Measurements from ENCODE around the gene MCTP1. TPM values are rescaled to one million over a fixed set of nuclear protein-coding genes. Genes with fewer than 3 reads are reported as not detected.

Gene MCTP1
- total RNA-seq, 4 donors from 2014 or later, result 5.4 to 22.1 (median 5.8) TPM

DNA sequence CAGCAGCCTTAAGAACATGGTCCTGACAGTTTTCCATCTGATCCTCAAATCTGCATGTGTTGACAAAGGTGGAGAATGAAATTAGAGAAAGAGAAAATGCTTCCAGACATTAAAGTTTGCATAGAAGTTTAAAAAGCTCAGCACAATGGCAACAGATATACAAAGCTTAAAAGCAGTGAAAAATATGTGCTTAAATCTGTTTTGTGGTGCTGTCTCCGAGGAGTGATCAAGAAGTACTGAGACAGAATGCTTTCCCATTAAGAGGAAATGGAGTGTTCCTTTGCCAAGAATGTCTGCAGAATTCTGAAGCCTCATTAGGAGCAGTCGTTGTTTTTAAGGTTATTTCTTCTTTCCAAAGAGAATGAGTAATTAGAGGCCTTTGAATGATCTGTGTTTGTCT, 131.4 kb downstream of the MCTP1 start:
- DNase-seq, result no peak
- in situ Hi-C loops (cut with MboI; ENCODE audit: low sequenced_read_pairs in 4 of 4), result no loop called here
- H3K4me1 ChIP-seq, result no peaks in the 10 kb centered on the region
- peak overlapping the region in 3 of 4 donors; percentile 16 to 48 (median 35) for H3K27ac ChIP-seq
- H3K27me3 ChIP-seq, result no peaks in the 10 kb centered on the region
- TF ChIP-seq, protein P1, sequence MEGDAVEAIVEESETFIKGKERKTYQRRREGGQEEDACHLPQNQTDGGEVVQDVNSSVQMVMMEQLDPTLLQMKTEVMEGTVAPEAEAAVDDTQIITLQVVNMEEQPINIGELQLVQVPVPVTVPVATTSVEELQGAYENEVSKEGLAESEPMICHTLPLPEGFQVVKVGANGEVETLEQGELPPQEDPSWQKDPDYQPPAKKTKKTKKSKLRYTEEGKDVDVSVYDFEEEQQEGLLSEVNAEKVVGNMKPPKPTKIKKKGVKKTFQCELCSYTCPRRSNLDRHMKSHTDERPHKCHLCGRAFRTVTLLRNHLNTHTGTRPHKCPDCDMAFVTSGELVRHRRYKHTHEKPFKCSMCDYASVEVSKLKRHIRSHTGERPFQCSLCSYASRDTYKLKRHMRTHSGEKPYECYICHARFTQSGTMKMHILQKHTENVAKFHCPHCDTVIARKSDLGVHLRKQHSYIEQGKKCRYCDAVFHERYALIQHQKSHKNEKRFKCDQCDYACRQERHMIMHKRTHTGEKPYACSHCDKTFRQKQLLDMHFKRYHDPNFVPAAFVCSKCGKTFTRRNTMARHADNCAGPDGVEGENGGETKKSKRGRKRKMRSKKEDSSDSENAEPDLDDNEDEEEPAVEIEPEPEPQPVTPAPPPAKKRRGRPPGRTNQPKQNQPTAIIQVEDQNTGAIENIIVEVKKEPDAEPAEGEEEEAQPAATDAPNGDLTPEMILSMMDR (IDR thresholded peaks at IDR 0.05 in 4 of 5, conservative IDR thresholded peaks at IDR 0.05 in 1 of 5), result no peak
- TF ChIP-seq POLR2A (IDR thresholded peaks at IDR 0.05), result no peak
- no peaks in the 10 kb centered on the region for H3K9me3 ChIP-seq
- H3K4me3 ChIP-seq, result no peak overlapping the region
- intact Hi-C loops (cut with DNase I; ENCODE audit: low total_unique reads), result no loop called here
- no peaks in the 10 kb centered on the region for H3K36me3 ChIP-seq
- no peak for ATAC-seq

DNA sequence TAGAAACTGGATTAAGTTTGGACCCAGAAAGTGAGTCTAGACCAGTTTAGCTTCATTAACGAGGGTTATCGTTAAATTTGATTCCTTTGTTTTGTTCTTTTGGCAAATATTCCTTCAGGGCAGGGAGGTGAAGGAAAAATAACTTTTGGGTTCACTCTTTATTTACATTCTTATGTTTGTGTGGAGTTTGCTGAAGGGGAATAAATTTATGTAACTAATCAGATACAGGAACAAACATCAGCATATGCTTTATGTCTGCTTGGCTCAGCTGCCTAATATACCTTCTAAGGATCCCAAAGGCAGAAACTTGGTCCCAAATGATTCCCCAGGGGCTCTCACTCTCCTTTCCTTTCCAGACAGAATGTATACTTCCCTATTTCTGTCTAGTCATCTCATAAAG, 132.4 kb downstream of the MCTP1 start:
- Histone ChIP-seq H3K27ac (peak overlapping the region in 2 of 4 donors; percentile 15 to 35), H3K9me3 (no peaks in the 10 kb centered on the region), H3K27me3 (no peaks in the 10 kb centered on the region), H3K36me3 (no peaks in the 10 kb centered on the region), H3K4me3 (no peak overlapping the region), H3K4me1 (no peaks in the 10 kb centered on the region)
- in situ Hi-C loops (cut with MboI; ENCODE audit: low sequenced_read_pairs in 4 of 4), result no loop called here
- no peak for TF ChIP-seq POLR2A (IDR thresholded peaks at IDR 0.05)
- TF ChIP-seq, protein P1 (IDR thresholded peaks at IDR 0.05 in 4 of 5, conservative IDR thresholded peaks at IDR 0.05 in 1 of 5), result no peak
- no peak for ATAC-seq
- DNase-seq, result no peak
- intact Hi-C loops (cut with DNase I; ENCODE audit: low total_unique reads), result no loop called here

DNA sequence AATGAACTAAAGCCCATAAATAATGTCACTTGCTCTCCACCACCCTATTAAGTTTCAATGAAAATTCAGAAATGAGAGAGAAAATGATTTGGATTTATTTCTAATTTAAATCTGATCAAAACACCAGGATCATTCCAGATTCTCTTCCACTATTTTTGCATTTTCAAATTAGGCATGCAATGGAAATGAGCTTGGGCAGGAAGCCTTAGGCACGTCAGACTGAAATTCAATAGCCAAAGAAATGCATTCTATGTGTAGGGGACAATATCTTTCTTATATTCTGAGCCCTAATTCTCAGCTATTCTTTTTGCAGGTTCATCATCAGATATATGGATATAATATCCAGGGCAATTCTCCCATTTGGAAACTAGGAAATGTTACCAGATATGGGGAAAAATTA, 132.8 kb downstream of the MCTP1 start:
- no peaks in the 10 kb centered on the region for H3K4me1 ChIP-seq
- intact Hi-C loops (cut with DNase I; ENCODE audit: low total_unique reads) (no loop called here), in situ Hi-C loops (cut with MboI; ENCODE audit: low sequenced_read_pairs in 4 of 4) (no loop called here)
- no peaks in the 10 kb centered on the region for H3K9me3 ChIP-seq
- no peaks in the 10 kb centered on the region for H3K36me3 ChIP-seq
- no peak overlapping the region for H3K27ac ChIP-seq
- H3K4me3 ChIP-seq, result no peak overlapping the region
- TF ChIP-seq POLR2A (IDR thresholded peaks at IDR 0.05), result no peak
- TF ChIP-seq, protein P1 (IDR thresholded peaks at IDR 0.05 in 4 of 5, conservative IDR thresholded peaks at IDR 0.05 in 1 of 5), result no peak
- no peaks in the 10 kb centered on the region for H3K27me3 ChIP-seq
- ATAC-seq, result no peak
- DNase-seq, result no peak

DNA sequence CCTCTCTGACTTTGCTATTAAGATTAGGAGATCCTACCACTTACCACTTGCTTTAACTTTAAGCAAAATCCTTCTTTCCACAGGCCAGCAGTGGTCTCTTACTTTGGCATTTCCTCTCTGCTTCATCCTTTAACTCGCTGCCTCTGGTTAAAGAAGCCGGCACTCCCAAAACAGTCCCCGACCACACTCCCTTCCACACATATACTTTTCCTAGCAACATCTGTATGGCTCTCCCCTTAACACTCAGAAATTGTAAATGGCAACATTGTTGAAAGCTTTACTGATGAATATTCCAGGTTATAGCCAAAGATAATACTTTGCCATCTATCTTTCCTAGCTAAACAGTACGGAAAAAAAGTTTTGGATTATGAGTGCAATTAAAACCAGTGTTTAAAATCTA, 133.2 kb downstream of the MCTP1 start:
- TF ChIP-seq, protein P1 (IDR thresholded peaks at IDR 0.05 in 4 of 5, conservative IDR thresholded peaks at IDR 0.05 in 1 of 5), result no peak
- TF ChIP-seq POLR2A (IDR thresholded peaks at IDR 0.05), result no peak

DNA sequence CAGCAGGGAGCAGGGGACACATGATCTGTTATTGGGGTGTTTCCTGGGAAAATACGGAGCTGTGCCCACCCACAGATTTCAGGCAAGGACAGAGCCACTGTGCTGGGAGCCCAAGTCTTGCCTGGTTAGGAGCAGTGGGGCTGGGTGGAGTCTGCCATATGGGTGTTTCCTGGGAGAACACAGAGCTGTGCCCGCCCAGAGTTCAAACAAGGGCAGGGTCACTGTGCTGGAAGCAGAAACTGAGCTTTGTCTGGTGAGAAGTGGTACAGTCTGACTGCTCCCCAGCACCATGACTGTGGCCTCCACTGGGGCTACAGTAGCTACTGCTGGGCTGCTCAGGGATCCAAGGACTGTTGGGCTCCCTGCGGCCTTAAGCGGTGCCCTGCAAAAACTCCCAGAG, 135.5 kb downstream of the MCTP1 start:
- no peak for TF ChIP-seq POLR2A (IDR thresholded peaks at IDR 0.05)
- TF ChIP-seq, protein P1 (IDR thresholded peaks at IDR 0.05 in 4 of 5, conservative IDR thresholded peaks at IDR 0.05 in 1 of 5), result no peak
- ATAC-seq (no peak), DNase-seq (no peak)
- Histone ChIP-seq H3K9me3 (no peaks in the 10 kb centered on the region), H3K4me3 (no peak overlapping the region), H3K4me1 (no peaks in the 10 kb centered on the region), H3K27ac (no peak overlapping the region), H3K36me3 (no peaks in the 10 kb centered on the region), H3K27me3 (no peaks in the 10 kb centered on the region)
- in situ Hi-C loops (cut with MboI; ENCODE audit: low sequenced_read_pairs in 4 of 4) (no loop called here), intact Hi-C loops (cut with DNase I; ENCODE audit: low total_unique reads) (no loop called here)

More for the DNA sequence above, 133.2 kb downstream of the MCTP1 start:
- DNase-seq, result no peak
- Histone ChIP-seq H3K4me3 (no peak overlapping the region), H3K4me1 (no peaks in the 10 kb centered on the region), H3K27ac (no peak overlapping the region), H3K36me3 (no peaks in the 10 kb centered on the region), H3K27me3 (no peaks in the 10 kb centered on the region), H3K9me3 (no peaks in the 10 kb centered on the region)
- intact Hi-C loops (cut with DNase I; ENCODE audit: low total_unique reads), result no loop called here
- no peak for ATAC-seq
- in situ Hi-C loops (cut with MboI; ENCODE audit: low sequenced_read_pairs in 4 of 4), result no loop called here
